RPMI7951 (cell line): ENCODE results near the gene SCARF2. TPM values are rescaled to one million over a fixed set of nuclear protein-coding genes. Genes with fewer than 3 reads are reported as not detected.
"Not testable (repeated sequence)": the region's sequence is repeated elsewhere in the genome, so short reads cannot be mapped to it uniquely, and the experiment has no call there.

Source experiments
- DNase-seq: peaks from one replicate; pipeline ENCODE4 v3.0.0-alpha.2; 2012; ENCODE audit warnings: low read depth
- total RNA-seq: library from RNA; depleted of rRNA; stranded (reverse); fragments of >200 nt; shearing (Covaris generic); gene quantifications from 2 replicates; pipeline ENCODE4 v1.2.3, GENCODE V29; 2014

SCARF2 gene
- total RNA-seq, 1 experiment from 2014 or later: 6.0 TPM

- DNase-seq: no peak
These were observed 25.0 kb downstream of the SCARF2 start for GRCh38 chr22:20412474-20413216.

DNA sequence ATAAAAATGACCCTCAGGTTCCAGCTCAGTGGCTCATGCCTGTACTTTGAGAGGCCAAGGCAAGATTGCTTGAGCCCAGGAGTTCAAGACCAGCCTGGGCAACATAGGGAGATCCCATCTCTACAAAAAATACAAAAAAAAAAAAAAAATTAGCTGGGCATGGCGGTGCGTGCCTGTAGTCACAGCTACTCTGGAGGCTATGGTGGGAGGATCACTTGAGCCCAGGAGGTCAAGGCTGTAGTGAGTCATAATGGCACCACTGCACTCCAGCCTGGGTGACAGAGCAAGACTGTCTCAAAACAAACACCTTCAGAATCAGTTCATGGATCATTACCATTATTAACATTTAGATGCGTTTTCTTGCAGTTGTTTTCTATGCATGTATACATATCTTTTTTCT is 28.2 kb downstream of the SCARF2 start:
- not testable (repeated sequence) for DNase-seq

DNA sequence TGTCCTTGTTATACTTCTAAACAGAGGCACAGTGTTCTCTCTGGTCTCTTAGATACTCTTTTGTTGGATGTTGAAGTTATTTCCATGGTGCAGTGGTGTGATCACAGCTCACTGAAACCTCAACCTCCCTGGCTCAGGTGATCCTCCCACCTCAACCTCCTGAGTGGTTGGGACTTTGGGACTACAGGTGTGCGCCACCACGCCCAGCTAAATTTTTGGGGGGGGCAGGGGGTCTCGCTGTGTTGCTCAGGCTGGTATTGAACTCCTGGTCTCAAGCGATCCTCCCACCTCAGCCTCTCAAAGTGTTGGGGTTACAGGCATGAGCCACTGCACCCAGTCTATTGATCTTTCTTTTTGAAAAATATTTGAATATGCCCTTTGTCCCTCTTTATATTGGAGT is 28.7 kb downstream of the SCARF2 start:
- no peak for DNase-seq

DNA sequence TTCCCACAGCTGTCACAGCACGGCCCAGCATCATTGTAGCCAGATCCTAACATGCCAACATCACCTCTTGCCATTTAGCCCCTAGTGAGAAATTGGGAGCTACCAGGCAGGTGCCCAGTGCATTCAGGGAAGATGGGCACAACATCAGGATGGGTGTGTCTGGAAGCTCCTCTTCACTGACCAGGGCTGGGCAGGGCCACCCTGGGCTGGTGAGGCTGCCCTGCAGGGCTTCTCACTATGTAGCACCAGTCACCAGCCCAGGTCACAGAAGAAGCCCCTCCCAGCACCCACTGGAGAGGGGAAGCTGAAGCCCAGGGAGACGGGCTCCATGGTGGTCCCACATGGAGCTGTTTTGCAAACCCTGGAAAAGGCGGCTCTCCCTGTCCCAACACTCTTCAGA is 29.8 kb downstream of the SCARF2 start:
- no peak for DNase-seq

DNA sequence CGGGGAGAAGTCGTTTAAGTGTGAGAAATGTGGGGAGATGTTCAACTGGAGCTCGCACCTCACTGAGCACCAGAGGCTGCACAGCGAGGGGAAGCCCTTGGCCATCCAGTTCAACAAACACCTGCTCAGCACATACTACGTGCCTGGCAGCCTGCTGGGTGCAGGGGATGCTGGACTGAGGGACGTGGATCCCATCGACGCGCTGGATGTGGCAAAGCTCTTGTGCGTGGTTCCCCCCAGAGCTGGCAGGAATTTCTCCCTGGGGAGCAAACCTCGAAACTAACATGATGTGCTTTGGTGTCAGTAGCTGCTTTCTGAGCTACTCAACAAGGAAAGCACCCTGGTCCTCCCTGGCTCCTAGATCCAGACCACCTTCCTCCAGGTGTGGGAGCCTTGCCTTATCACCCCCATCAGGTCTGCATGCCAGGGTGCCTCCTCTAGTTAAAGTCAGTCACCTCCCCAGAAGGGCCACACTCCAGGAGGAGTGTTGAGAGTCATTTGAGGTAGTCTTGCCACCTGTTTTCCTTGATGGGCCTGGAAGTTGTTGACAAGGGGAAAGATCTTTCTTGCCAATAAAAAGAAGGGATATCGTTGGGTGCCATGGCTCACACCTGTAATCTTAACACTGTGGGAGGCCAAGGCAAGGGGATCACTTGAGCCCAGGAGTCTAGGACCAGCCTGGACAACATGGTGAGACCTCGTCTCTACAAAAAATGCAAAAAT is 30.8 kb downstream of the SCARF2 start:
- no peak for DNase-seq

- DNase-seq: no peak
These were observed 31.5 kb downstream of the SCARF2 start for GRCh38 chr22:20405931-20406685.

DNA sequence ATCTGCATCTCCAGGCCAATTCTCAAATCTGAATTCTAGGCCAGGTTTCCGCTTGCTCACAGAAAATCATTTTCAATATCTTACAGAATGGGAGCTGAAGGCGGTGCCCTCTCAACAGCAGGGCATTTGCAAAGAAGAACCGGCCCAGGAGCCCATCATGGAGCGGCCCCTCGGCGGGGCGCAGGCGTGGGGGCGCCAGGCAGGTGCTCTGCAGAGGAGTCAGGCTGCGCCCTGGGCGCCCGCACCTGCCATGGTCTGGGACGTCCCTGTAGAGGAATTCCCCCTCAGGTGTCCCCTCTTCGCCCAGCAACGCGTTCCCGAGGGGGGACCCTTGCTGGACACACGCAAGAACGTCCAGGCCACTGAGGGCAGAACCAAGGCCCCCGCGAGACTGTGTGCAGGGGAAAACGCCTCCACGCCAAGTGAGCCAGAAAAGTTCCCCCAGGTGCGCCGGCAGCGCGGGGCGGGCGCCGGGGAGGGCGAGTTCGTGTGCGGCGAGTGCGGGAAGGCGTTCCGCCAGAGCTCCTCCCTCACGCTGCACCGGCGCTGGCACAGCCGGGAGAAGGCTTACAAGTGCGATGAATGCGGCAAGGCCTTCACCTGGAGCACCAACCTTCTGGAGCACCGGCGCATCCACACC is 32.2 kb downstream of the SCARF2 start:
- no peak for DNase-seq

- no peak for DNase-seq
These were observed 32.7 kb downstream of the SCARF2 start for GRCh38 chr22:20404881-20405280.

GRCh38 chr22:20403779-20404140 is 33.9 kb downstream of the SCARF2 start:
- DNase-seq: no peak

GRCh38 chr22:20402960-20403778 is 34.5 kb downstream of the SCARF2 start:
- no peak for DNase-seq

DNA sequence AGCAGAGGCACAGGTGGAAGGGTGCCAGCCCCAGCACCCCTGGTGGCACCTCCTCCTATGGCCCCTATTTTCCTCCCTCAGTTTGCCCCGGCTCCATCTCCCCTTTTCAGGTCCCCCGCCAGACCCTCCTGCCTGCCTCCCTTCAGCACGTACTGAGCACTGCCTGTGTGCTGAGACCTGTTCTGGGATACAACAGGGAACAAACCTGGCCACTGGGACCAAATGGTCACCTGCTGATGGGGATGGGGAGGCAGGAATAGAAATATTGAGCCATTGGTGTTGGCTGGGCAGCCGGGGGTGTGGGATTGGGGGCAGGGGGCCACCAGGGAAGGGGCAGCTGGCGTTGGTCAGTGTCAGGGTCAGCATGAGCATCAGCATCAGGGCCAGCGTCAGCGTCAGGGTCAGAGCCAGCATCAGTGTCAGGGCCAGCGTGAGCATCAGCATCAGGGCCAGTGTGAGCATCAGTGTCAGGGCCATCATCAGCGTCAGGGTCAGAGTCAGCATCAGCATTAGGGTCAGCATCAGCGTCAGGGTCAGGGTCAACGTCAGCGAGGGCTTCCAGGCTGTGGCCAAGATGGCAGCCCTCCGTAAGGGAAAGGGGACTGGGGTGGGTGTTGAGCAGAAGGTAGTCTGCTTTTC is 36.1 kb downstream of the SCARF2 start:
- DNase-seq: no peak

DNA sequence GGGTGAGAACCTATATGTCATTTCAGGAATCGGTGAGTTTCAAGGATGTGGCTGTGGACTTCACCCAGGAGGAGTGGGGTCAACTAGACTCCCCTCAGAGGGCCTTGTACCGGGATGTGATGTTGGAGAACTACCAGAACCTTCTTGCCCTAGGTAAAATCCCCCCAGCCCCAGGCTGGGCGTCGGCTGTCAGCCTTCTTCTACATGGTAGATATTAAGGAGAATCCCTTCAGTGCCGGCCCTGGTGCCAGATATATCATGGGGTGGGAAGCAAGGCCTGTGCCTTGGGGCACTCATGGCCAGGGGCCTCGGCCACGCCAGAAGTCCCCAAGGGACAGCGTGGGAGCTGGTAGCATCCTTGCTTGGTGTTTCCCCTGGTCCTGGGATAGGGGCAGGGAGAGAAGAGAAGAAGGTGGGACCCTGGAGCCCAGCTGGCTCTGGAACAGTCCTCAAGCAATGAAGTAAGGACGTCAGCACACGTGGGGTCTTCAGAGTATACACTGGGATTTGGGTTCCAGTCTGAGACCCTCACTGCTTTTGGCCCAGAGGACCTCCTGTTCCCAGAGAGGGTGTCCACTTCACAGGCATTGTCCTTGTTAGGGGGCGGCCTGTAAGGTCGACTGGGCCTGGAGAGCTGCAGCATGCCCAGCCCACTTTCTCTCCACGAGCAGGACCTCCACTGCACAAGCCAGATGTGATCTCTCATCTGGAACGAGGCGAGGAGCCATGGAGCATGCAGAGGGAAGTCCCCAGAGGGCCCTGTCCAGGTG is 36.8 kb downstream of the SCARF2 start:
- DNase-seq: no peak

GRCh38 chr22:20399866-20400605 is 37.6 kb downstream of the SCARF2 start:
- no peak for DNase-seq

GRCh38 chr22:20398420-20398819 is 39.2 kb downstream of the SCARF2 start:
- no peak for DNase-seq

- no peak for DNase-seq
These were observed 40.1 kb downstream of the SCARF2 start for GRCh38 chr22:20397498-20397897.

GRCh38 chr22:20396639-20397038 is 41.0 kb downstream of the SCARF2 start:
- DNase-seq: no peak

- DNase-seq: no peak
These were observed 41.7 kb downstream of the SCARF2 start for GRCh38 chr22:20395907-20396287.

- DNase-seq: no peak
These were observed 42.3 kb downstream of the SCARF2 start for GRCh38 chr22:20395181-20395906.
